Sigmoid colon (tissue), 7 donors: ENCODE data around the gene CEP70. TPM values are rescaled to one million over a fixed set of nuclear protein-coding genes. Genes with fewer than 3 reads are reported as not detected.

Experiments
- DNase-seq: peaks from one replicate; pipeline ENCODE4 v3.0.0-alpha.2; 2019
- H3K27ac ChIP-seq, 4 donors: fragments of 200-600 bp; sonication (generic); one replicate each; pipeline ENCODE4 v1.5.1; 2016 to 2019; ENCODE audit warnings: mild to moderate bottlenecking in 1 of 4
- H3K27me3 ChIP-seq, 3 donors: fragments of 200-600 bp; sonication (generic); one replicate each; pipeline ENCODE4 v1.5.1; 2019; ENCODE audit warnings: mild to moderate bottlenecking in 1 of 3
- H3K36me3 ChIP-seq, 4 donors: fragments of 200-600 bp; sonication (generic); one replicate each; pipeline ENCODE4 v1.5.1; 2016 to 2019
- H3K4me1 ChIP-seq, 4 donors: fragments of 200-600 bp; sonication (generic); one replicate each; pipeline ENCODE4 v1.5.1; 2017 to 2019
- H3K4me3 ChIP-seq, 4 donors: fragments of 200-600 bp; sonication (generic); one replicate each; pipeline ENCODE4 v1.5.1; 2017 to 2019; ENCODE audit warnings: mild to moderate bottlenecking in 2 of 4, moderate library complexity in 1 of 4
- H3K9me3 ChIP-seq, 4 donors: fragments of 200-600 bp in 3 of 4; sonication (generic) in 3 of 4; one replicate each; pipeline versions ENCODE4 v1.5.1 to v1.6.1; 2013 to 2019
- CTCF ChIP-seq, 4 experiments: fragments of 450-650 bp in 3 of 4; fragments of 200-600 bp in 1 of 4; IDR thresholded peaks; one replicate each; pipeline ENCODE4 v1.5.1; 2016 to 2019; ENCODE audit warnings: antibody characterized with exemption in 4 of 4, mild to moderate bottlenecking in 3 of 4, moderate library complexity in 2 of 4
- EP300 ChIP-seq, 4 donors: sonication (generic); formaldehyde crosslinking; IDR thresholded peaks; one replicate each; pipeline ENCODE4 v1.6.1; 2017; ENCODE audit warnings: antibody characterized with exemption in 4 of 4
- POLR2A ChIP-seq, 2 donors: fragments of 450-650 bp; IDR thresholded peaks; one replicate each; pipeline ENCODE4 v1.6.1; 2016; ENCODE audit warnings: antibody characterized with exemption in 2 of 2, mild to moderate bottlenecking in 2 of 2, moderate library complexity in 2 of 2
- POLR2AphosphoS5 ChIP-seq, 4 donors: sonication (generic); formaldehyde crosslinking; IDR thresholded peaks; one replicate each; pipeline ENCODE4 v1.6.1; 2017; ENCODE audit warnings: antibody characterized with exemption in 4 of 4
- WGBS, 2 donors: extraction: QIAGEN DNeasy Blood & Tissue Kit; methylation state at CpG; one replicate each; pipeline ENCODE4 v1.1.7; 2013; 5-methylcytosine and 5-hydroxymethylcytosine counted together
- intact Hi-C: fragments of 100-400 bp; cut with DNase I; formaldehyde crosslinking; loops from one replicate; pipeline ENCODE4 v1.15.1; 2023
- polyA plus RNA-seq, 3 donors: library from polyadenylated mRNA; stranded (reverse); fragments of 200-250 nt; gene quantifications; one replicate each; pipeline ENCODE4 v1.2.3, GENCODE V29; 2013
- total RNA-seq, 4 donors: library from RNA; depleted of rRNA; stranded (reverse); fragments of >200 nt; gene quantifications; one replicate each; pipeline ENCODE4 v1.1.0, GENCODE V29; 2016
- donor health status: healthy with polysubstance abuse.
- donor health status: Bipolar disorder and iron deficiency.
- donor health status: healthy.

CEP70 gene
- total and polyA plus RNA-seq, 7 donors = 12.0 to 77.2 (median 42.6) TPM

GRCh38 chr3:138638641-138639040 lies 44.6 kb upstream of the CEP70 start:
- 84 to 96% methylated on average over 2 of the region's 2 CpGs for WGBS, 2 donors
- Histone ChIP-seq H3K9me3 (peaks cover 0 to 2% (median 0%) of the 10 kb centered on the region in 4 donors), H3K27ac (no peak overlapping the region), H3K27me3 (no peaks in the 10 kb centered on the region), H3K4me3 (no peak overlapping the region), H3K4me1 (no peaks in the 10 kb centered on the region), H3K36me3 (peaks cover 0 to 11% (median 0%) of the 10 kb centered on the region in 4 donors)
- intact Hi-C loops = no loop called here
- DNase-seq = no peak
- TF ChIP-seq POLR2AphosphoS5 (IDR thresholded peaks at IDR 0.05) = no peak
- TF ChIP-seq CTCF (IDR thresholded peaks at IDR 0.05) = no peak
- no peak for TF ChIP-seq EP300 (IDR thresholded peaks at IDR 0.05)
- no peak for TF ChIP-seq POLR2A (IDR thresholded peaks at IDR 0.05)

- no peaks in the 10 kb centered on the region for H3K4me1 ChIP-seq
- no peak overlapping the region for H3K27ac ChIP-seq
- H3K9me3 ChIP-seq = no peaks in the 10 kb centered on the region
- H3K4me3 ChIP-seq = no peak overlapping the region
- no peak for TF ChIP-seq POLR2A (IDR thresholded peaks at IDR 0.05)
- no peak for TF ChIP-seq CTCF (IDR thresholded peaks at IDR 0.05)
- TF ChIP-seq EP300 (IDR thresholded peaks at IDR 0.05) = no peak
- no peak for TF ChIP-seq POLR2AphosphoS5 (IDR thresholded peaks at IDR 0.05)
- WGBS, 2 donors = 81 to 87% methylated on average over 6 of the region's 6 CpGs
- no peaks in the 10 kb centered on the region for H3K27me3 ChIP-seq
- DNase-seq = no peak
- intact Hi-C loops = no loop called here
- H3K36me3 ChIP-seq = peaks cover 0 to 37% (median 3%) of the 10 kb centered on the region in 4 donors
These were observed 35.5 kb upstream of the CEP70 start for GRCh38 chr3:138629526-138629925.

GRCh38 chr3:138625707-138626365 lies 31.8 kb upstream of the CEP70 start:
- intact Hi-C loops = no loop called here
- Histone ChIP-seq H3K27ac (no peak overlapping the region), H3K9me3 (no peaks in the 10 kb centered on the region), H3K4me1 (no peaks in the 10 kb centered on the region), H3K27me3 (no peaks in the 10 kb centered on the region), H3K4me3 (no peak overlapping the region), H3K36me3 (peaks cover 0 to 6% (median 0%) of the 10 kb centered on the region in 4 donors)
- 88 to 96% methylated on average over 3 of the region's 3 CpGs for WGBS, 2 donors
- TF ChIP-seq CTCF (IDR thresholded peaks at IDR 0.05) (no peak), POLR2A (IDR thresholded peaks at IDR 0.05) (no peak), POLR2AphosphoS5 (IDR thresholded peaks at IDR 0.05) (no peak), EP300 (IDR thresholded peaks at IDR 0.05) (no peak)
- DNase-seq = no peak

- Histone ChIP-seq H3K4me3 (no peak overlapping the region), H3K27me3 (no peaks in the 10 kb centered on the region), H3K27ac (no peak overlapping the region), H3K9me3 (no peaks in the 10 kb centered on the region), H3K4me1 (no peaks in the 10 kb centered on the region), H3K36me3 (peaks cover 0 to 2% (median 0%) of the 10 kb centered on the region in 4 donors)
- DNase-seq = no peak
- no peak for TF ChIP-seq EP300 (IDR thresholded peaks at IDR 0.05)
- no peak for TF ChIP-seq CTCF (IDR thresholded peaks at IDR 0.05)
- no peak for TF ChIP-seq POLR2A (IDR thresholded peaks at IDR 0.05)
- TF ChIP-seq POLR2AphosphoS5 (IDR thresholded peaks at IDR 0.05) = no peak
- intact Hi-C loops = no loop called here
These were observed 30.5 kb upstream of the CEP70 start for GRCh38 chr3:138624518-138624917.

GRCh38 chr3:138620431-138620830 lies 26.4 kb upstream of the CEP70 start:
- no peaks in the 10 kb centered on the region for H3K27me3 ChIP-seq
- H3K4me1 ChIP-seq = no peaks in the 10 kb centered on the region
- no peak overlapping the region for H3K4me3 ChIP-seq
- TF ChIP-seq POLR2A (IDR thresholded peaks at IDR 0.05) (no peak), CTCF (IDR thresholded peaks at IDR 0.05) (no peak), EP300 (IDR thresholded peaks at IDR 0.05) (no peak), POLR2AphosphoS5 (IDR thresholded peaks at IDR 0.05) (no peak)
- no peaks in the 10 kb centered on the region for H3K36me3 ChIP-seq
- 95% methylated on average over 4 of the region's 4 CpGs for WGBS, 2 donors
- no peak overlapping the region for H3K27ac ChIP-seq
- no peak for DNase-seq
- no peaks in the 10 kb centered on the region for H3K9me3 ChIP-seq
- intact Hi-C loops = no loop called here
